Esophagus squamous epithelium (tissue), 4 donors: ENCODE results near the gene TVP23A.

Experiments used
- POLR2A ChIP-seq, 4 donors: fragments of 450-650 bp; IDR thresholded peaks; one replicate each; pipeline ENCODE4 v1.6.1; 2017; ENCODE audit warnings: antibody characterized with exemption in 4 of 4, mild to moderate bottlenecking in 4 of 4, moderate library complexity in 3 of 4
- TF ChIP-seq, protein P1 (sequence below), 6 experiments: fragments of 450-650 bp in 4 of 6; fragments of 200-600 bp in 2 of 6; sonication (generic) in 2 of 6; IDR thresholded peaks; one replicate each; pipeline ENCODE4 v1.5.1; 2016 to 2019; ENCODE audit warnings: antibody characterized with exemption in 6 of 6, mild to moderate bottlenecking in 4 of 6, moderate library complexity in 4 of 6

DNA sequence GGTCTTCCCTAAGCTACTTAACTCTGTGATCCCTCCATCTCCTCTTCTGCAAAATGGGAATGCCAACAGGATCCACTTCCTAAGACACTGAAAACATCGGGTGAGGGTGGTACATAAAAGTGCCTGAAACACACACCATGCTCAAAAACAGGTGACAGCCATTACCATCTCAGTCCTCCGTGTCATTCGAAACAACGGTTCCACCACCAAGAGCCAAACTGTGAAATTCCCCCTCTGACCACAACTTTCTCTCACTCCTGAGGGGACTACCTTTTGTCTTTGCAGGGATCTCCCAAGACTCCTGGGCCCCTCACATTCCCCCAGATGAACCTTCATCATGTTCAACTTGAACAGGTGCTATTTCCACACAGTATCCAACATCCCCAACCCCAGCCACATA lies 38.0 kb downstream of the TVP23A start:
- TF ChIP-seq POLR2A (IDR thresholded peaks at IDR 0.05) = no peak
- TF ChIP-seq, protein P1, sequence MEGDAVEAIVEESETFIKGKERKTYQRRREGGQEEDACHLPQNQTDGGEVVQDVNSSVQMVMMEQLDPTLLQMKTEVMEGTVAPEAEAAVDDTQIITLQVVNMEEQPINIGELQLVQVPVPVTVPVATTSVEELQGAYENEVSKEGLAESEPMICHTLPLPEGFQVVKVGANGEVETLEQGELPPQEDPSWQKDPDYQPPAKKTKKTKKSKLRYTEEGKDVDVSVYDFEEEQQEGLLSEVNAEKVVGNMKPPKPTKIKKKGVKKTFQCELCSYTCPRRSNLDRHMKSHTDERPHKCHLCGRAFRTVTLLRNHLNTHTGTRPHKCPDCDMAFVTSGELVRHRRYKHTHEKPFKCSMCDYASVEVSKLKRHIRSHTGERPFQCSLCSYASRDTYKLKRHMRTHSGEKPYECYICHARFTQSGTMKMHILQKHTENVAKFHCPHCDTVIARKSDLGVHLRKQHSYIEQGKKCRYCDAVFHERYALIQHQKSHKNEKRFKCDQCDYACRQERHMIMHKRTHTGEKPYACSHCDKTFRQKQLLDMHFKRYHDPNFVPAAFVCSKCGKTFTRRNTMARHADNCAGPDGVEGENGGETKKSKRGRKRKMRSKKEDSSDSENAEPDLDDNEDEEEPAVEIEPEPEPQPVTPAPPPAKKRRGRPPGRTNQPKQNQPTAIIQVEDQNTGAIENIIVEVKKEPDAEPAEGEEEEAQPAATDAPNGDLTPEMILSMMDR (IDR thresholded peaks at IDR 0.05) = no peak
